ENCODE results near the gene IL1RL2.
A peak's percentile ranks its signal among the peaks of the same experiment; 100 is the strongest.

The IL1RL2 gene

DNA sequence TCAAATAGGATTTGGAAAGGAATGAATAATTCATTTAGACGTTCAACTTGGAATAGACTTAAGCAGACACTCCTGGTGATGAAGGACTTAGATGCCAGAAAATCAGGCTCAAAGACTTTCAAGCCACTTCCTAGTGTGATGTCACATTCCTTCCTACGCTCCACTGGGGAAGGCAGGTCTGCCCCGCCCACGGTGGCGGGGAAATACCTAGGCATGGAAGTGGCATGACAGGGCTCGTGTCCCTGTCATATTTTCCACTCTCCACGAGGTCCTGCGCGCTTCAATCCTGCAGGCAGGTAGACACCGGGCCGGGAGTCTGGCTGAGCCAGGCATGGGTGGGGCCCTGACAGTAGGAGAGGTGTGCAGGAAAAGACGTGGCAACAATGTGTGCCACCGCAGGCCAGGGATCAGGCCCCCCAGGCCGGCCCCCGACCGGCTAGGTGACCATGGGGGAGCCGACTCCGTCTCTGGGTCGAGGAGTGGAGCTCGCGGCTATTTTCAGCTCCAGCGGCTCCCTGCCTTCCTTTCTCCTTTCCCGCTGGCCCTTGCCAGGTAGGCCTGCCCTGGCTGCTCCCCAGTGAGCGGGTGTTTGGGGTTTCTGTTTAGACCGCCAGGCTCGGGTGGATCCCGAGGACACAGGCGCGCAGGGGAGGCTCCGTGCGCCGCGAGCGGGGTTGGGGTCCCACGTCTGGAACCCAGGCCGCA lies at the start of gene IL1RL2:
Gene IL1RL2 (plus strand): TSS at position 233 of the 705 bp plus-strand sequence. CDS start 845 bp downstream, outside the sequence.
- no peaks in the 10 kb centered on the region for H3K9me3 ChIP-seq (ENCODE audit: control insufficient read depth, low read length)
- H3K4me3 ChIP-seq (ENCODE audit: low read length): peak within 1 kb of the TSS; percentile 82
- H3K36me3 ChIP-seq (ENCODE audit: control insufficient read depth, insufficient read depth, low read length, severe bottlenecking): no peaks in the 10 kb centered on the region
- peaks cover 14% of the 10 kb centered on the region for H3K4me1 ChIP-seq (ENCODE audit: control insufficient read depth, insufficient read depth, low read length)
- H3K27me3 ChIP-seq (replicated peaks; ENCODE audit: control insufficient read depth, insufficient read depth, low read length): no peaks in the 10 kb centered on the region
- peak within 1 kb of the TSS; percentile 82 for H3K9ac ChIP-seq (ENCODE audit: low read length)
- DNase-seq (ENCODE audit: low read depth): no peak

DNA sequence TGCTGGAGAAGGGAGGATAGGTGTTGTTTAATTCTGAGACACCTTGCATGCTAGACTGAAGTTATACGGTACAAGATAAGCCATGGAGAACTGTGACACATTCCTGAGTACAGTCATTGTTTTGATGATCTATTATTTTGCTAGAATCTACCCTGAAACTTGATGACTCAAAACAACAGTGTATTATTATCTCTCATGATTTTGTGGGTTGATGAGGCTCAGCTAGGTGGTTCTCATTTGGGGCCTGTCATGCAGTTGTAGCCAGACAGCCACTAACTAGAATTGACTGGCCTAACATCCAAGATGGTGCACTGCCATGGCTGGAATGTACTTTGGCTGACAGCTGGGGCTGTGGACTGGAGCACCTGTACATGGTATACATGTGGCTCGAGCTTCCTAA lies 49.7 kb upstream of the IL1RL2 start:
- H3K4me3 ChIP-seq (ENCODE audit: low read length): no peak overlapping the region
- no peaks in the 10 kb centered on the region for H3K9me3 ChIP-seq (ENCODE audit: control insufficient read depth, low read length)
- H3K4me1 ChIP-seq (ENCODE audit: control insufficient read depth, insufficient read depth, low read length): peaks cover 30% of the 10 kb centered on the region
- DNase-seq (ENCODE audit: low read depth): no peak
- H3K27me3 ChIP-seq (replicated peaks; ENCODE audit: control insufficient read depth, insufficient read depth, low read length): no peaks in the 10 kb centered on the region
- no peak overlapping the region for H3K9ac ChIP-seq (ENCODE audit: low read length)
- H3K36me3 ChIP-seq (ENCODE audit: control insufficient read depth, insufficient read depth, low read length, severe bottlenecking): peaks cover 3% of the 10 kb centered on the region

DNA sequence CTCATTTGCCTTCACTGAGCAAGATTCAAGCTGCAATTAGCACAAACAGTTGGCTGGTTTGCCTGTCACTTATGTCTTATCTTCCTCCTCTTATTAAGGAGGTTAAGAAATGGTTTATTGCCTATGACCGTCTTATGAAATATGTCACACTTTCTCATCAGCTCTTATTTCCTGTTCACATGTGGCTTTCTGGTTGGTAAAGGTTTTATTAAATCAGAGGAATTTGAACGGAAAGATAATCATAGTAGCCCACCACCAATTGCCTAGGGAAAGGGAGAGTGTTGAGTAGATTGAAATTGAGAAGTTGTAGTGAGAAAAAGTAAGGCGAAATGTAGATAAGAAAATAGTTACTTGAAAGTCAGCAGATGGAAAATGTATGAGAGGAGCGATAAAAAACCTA lies 48.5 kb upstream of the IL1RL2 start:
- Histone ChIP-seq H3K9ac (ENCODE audit: low read length) (no peak overlapping the region), H3K4me1 (ENCODE audit: control insufficient read depth, insufficient read depth, low read length) (peaks cover 31% of the 10 kb centered on the region)
- DNase-seq (ENCODE audit: low read depth): no peak

DNA sequence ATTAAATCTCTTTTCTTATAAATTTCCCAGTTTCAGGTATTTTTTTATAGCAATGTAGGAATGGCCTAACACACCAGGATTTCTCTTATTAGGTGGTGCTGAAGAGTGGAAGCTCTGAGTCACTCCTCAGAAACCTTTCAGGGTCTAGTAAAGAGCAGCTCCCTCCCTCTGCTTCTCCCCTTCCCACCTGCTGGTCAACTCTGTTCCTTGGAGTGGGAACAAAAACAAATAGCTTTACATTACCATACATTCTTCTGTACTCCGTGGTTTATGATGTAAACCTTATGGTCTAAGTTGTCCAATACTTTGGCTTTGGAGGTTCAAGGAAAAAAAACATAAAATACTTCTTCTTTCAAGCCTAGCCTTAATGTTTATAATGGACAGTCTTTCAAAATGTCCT lies 47.0 kb upstream of the IL1RL2 start:
- H3K4me1 ChIP-seq (ENCODE audit: control insufficient read depth, insufficient read depth, low read length): peaks cover 36% of the 10 kb centered on the region
- no peaks in the 10 kb centered on the region for H3K27me3 ChIP-seq (replicated peaks; ENCODE audit: control insufficient read depth, insufficient read depth, low read length)
- H3K9me3 ChIP-seq (ENCODE audit: control insufficient read depth, low read length): no peaks in the 10 kb centered on the region
- peak; percentile 22 for DNase-seq (ENCODE audit: low read depth)
- peaks cover 5% of the 10 kb centered on the region for H3K36me3 ChIP-seq (ENCODE audit: control insufficient read depth, insufficient read depth, low read length, severe bottlenecking)
- H3K9ac ChIP-seq (ENCODE audit: low read length): no peak overlapping the region
- no peak overlapping the region for H3K4me3 ChIP-seq (ENCODE audit: low read length)

More for the DNA sequence above, 48.5 kb upstream of the IL1RL2 start:
- H3K36me3 ChIP-seq (ENCODE audit: control insufficient read depth, insufficient read depth, low read length, severe bottlenecking): peaks cover 3% of the 10 kb centered on the region
- H3K9me3 ChIP-seq (ENCODE audit: control insufficient read depth, low read length): no peaks in the 10 kb centered on the region
- H3K27me3 ChIP-seq (replicated peaks; ENCODE audit: control insufficient read depth, insufficient read depth, low read length): no peaks in the 10 kb centered on the region
- H3K4me3 ChIP-seq (ENCODE audit: low read length): no peak overlapping the region

DNA sequence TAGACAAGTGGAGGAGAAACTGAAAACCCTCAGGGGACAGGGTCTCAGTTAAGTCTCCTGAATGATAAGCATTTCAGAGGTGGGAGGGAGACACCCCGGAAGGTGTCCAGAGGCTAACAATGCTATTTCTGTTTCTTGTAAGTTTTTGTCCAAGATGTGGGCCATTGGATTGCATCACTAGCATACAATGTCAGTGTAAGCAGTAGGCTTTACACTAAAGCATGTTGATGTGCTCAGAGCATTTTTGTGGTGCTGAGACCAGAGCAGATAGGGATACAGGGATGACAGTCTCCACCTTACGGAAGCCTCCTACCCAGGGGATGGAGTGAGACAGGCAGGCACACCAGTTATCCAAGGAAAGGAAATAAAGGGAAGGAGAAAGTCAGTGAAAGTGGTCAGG lies 46.4 kb upstream of the IL1RL2 start:
- Histone ChIP-seq H3K9me3 (ENCODE audit: control insufficient read depth, low read length) (peaks cover 5% of the 10 kb centered on the region), H3K27me3 (replicated peaks; ENCODE audit: control insufficient read depth, insufficient read depth, low read length) (no peaks in the 10 kb centered on the region), H3K4me1 (ENCODE audit: control insufficient read depth, insufficient read depth, low read length) (peaks cover 41% of the 10 kb centered on the region), H3K36me3 (ENCODE audit: control insufficient read depth, insufficient read depth, low read length, severe bottlenecking) (peaks cover 10% of the 10 kb centered on the region), H3K4me3 (ENCODE audit: low read length) (no peak overlapping the region), H3K9ac (ENCODE audit: low read length) (no peak overlapping the region)
- DNase-seq (ENCODE audit: low read depth): peak; percentile 20

DNA sequence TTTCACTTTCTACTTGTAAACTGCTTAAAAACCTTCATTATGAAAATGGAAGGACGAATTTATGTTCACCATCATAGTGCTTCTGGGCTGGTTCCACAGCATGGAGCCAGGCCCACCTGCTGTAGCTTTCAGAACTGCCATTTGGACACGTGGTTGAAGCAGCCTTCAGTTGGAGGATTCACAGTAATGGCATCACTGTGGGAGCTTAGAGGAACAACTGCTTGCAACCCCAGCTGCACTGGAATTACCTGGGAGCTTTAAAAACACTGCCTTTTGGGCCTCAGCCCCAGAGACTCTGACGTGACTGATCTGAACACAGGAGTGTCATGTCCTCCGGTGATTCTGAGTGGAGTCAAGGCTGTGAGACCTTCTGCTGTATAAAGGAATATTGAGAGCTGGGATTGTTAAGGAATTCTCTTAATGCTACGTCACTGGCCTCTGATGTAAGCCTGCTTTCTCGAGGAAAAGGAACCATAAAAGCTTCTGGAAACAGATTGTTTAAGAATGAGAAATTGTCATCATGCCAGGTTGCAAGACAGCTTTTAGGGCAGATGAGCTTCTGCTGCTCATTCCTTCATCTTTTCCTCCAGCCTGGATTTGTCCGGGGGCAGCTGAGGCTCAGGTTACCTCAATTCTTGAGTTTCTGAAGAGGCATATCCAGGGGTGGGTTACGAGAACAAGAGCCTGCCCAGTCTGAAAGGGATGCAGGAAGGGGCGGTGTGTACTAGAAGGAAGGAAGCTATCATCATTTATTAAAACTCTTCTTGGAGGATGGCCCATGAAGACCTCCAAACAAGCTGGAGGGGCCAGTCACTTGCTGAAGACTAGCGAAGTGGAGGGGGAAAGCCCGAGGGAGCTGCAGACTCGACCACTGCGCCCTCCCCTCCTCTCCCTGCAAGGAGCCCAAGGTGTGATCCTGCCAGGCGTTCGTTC lies 45.5 kb upstream of the IL1RL2 start:
- H3K4me3 ChIP-seq (ENCODE audit: low read length): peak overlapping the region; percentile 85
- DNase-seq (ENCODE audit: low read depth): peak; percentile 84
- peak overlapping the region; percentile 99 for H3K9ac ChIP-seq (ENCODE audit: low read length)
- peaks cover 19% of the 10 kb centered on the region for H3K36me3 ChIP-seq (ENCODE audit: control insufficient read depth, insufficient read depth, low read length, severe bottlenecking)
- peaks cover 47% of the 10 kb centered on the region for H3K4me1 ChIP-seq (ENCODE audit: control insufficient read depth, insufficient read depth, low read length)
- H3K9me3 ChIP-seq (ENCODE audit: control insufficient read depth, low read length): peaks cover 14% of the 10 kb centered on the region
- H3K27me3 ChIP-seq (replicated peaks; ENCODE audit: control insufficient read depth, insufficient read depth, low read length): no peaks in the 10 kb centered on the region

DNA sequence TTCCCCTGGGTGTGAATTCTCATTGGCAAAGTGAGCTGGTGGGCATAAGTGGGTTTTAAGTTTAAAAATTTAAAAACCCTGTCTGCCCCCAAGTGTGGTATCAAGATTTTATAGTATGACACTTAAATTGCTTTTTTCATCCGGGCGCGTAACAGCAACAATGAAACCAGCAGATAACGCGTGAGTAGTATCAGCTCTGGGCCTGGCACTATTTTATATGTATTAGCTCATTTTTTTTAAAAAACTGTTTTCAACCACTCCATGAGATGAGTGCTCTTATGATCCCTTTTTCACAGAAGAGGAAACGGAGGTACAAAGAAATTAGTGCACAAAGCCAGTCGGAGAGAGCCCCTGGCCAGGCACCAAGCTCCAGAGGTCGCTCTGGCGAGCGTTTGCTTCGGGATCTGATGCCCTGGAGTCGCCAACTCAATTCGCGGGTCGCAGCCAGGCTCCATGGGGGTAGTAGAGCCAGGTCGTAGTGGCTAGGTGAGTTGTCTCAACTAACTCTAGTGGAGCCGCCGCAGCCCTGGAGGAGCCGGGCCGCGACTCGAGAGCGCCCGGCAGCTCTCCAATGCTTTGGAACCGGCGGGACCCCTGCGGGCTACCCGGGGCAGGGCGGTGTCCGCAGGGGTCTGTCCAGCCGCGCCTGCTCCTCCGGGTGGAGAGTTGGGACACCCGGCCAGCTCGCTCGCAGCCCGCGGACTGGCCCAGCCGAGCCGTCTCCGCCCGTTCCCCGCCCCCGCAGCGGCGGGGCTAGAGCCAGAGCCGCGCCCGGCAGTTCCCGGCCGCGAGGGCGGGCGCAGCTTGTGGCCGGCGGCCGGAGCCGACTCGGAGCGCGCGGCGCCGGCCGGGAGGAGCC lies 44.6 kb upstream of the IL1RL2 start, which contains the start of gene IL1R1:
Gene IL1R1 (plus strand): TSS at position 777 of the 859 bp plus-strand sequence. CDS start 14,979 bp downstream, outside the sequence.
- H3K9me3 ChIP-seq (ENCODE audit: control insufficient read depth, low read length): peaks cover 23% of the 10 kb centered on the region
- H3K9ac ChIP-seq (ENCODE audit: low read length): peak within 1 kb of the TSS; percentile 99
- DNase-seq (ENCODE audit: low read depth): peak; percentile 93
- peaks cover 52% of the 10 kb centered on the region for H3K4me1 ChIP-seq (ENCODE audit: control insufficient read depth, insufficient read depth, low read length)
- peaks cover 28% of the 10 kb centered on the region for H3K36me3 ChIP-seq (ENCODE audit: control insufficient read depth, insufficient read depth, low read length, severe bottlenecking)
- peak within 1 kb of the TSS; percentile 97 for H3K4me3 ChIP-seq (ENCODE audit: low read length)
- no peaks in the 10 kb centered on the region for H3K27me3 ChIP-seq (replicated peaks; ENCODE audit: control insufficient read depth, insufficient read depth, low read length)

DNA sequence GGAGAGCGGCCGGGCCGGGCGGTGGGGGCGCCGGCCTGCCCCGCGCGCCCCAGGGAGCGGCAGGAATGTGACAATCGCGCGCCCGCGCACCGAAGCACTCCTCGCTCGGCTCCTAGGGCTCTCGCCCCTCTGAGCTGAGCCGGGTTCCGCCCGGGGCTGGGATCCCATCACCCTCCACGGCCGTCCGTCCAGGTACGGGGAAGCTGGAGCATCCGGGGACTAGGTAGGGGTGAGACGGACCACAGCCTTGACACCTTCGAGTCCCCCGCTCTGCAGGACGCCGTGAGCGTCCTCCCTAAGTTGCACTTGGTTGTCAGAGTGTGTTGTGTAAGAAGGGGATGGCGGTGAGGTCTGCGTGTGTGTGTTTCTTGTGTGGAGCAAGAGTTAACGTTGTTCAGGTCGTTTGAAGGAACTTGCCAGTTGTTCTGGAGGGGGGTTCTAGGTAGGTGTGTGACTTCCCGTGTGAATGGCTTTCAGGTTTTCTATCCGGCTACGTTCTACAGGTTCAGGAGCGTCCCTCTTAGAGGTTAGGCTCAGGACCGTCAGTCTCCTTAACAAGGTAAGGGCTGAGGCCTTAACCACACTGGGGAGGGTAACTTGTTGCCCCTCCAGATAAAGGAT lies 43.9 kb upstream of the IL1RL2 start:
- Histone ChIP-seq H3K9me3 (ENCODE audit: control insufficient read depth, low read length) (peaks cover 27% of the 10 kb centered on the region), H3K4me1 (ENCODE audit: control insufficient read depth, insufficient read depth, low read length) (peaks cover 52% of the 10 kb centered on the region), H3K4me3 (ENCODE audit: low read length) (peak overlapping the region; percentile 97), H3K36me3 (ENCODE audit: control insufficient read depth, insufficient read depth, low read length, severe bottlenecking) (peaks cover 31% of the 10 kb centered on the region), H3K9ac (ENCODE audit: low read length) (peak overlapping the region; percentile 99), H3K27me3 (replicated peaks; ENCODE audit: control insufficient read depth, insufficient read depth, low read length) (no peaks in the 10 kb centered on the region)
- peak; percentile 53 for DNase-seq (ENCODE audit: low read depth)

DNA sequence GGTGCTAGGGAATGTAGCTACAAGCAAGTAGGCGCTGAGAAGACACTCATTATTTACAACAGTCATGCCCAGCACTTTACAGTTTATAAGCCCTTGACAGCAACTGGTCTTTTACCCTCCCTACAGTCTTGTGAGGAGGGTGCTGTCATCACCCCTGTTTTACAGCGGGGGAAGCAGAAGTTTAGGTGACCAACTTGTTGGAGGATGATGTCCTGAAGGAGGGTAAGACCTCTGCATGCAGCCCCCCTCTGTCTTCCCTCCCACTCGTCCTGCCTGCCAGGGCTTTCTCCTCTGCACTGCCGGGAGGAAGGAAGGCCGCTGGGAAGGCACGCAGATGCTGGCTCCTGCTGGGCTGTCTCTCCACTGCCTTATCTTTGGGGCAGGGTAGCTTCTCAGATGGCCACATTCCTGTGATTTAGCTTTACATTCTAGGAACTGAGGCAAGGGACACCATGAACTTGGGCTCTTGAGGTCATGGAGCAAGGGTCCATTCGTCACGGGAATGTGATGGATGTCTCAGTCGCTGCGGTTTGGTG lies 43.3 kb upstream of the IL1RL2 start:
- Histone ChIP-seq H3K4me3 (ENCODE audit: low read length) (peak overlapping the region; percentile 97), H3K9me3 (ENCODE audit: control insufficient read depth, low read length) (peaks cover 27% of the 10 kb centered on the region), H3K36me3 (ENCODE audit: control insufficient read depth, insufficient read depth, low read length, severe bottlenecking) (peaks cover 31% of the 10 kb centered on the region), H3K27me3 (replicated peaks; ENCODE audit: control insufficient read depth, insufficient read depth, low read length) (no peaks in the 10 kb centered on the region), H3K9ac (ENCODE audit: low read length) (peak overlapping the region; percentile 99), H3K4me1 (ENCODE audit: control insufficient read depth, insufficient read depth, low read length) (peaks cover 51% of the 10 kb centered on the region)
- peak; percentile 22 for DNase-seq (ENCODE audit: low read depth)

DNA sequence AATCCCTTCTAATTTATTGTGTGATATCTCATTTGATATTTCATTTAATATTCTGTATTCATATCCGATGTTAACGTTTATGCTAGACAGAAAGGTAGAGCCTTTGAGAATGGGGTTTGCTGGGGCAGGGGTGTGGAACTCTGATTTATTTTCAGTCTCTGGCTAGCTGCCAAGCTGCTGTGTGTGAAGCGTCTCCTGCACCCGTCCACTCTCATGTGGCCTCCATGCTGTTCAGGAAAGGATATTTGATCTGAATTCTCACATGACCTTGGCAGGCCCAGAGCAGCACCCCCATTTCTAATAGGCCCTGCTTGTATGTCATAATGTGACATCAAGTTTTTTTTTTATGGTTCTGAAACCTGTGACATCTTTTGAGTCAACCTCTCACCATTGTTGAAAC lies 42.7 kb upstream of the IL1RL2 start:
- Histone ChIP-seq H3K27me3 (replicated peaks; ENCODE audit: control insufficient read depth, insufficient read depth, low read length) (no peaks in the 10 kb centered on the region), H3K36me3 (ENCODE audit: control insufficient read depth, insufficient read depth, low read length, severe bottlenecking) (peaks cover 35% of the 10 kb centered on the region), H3K4me3 (ENCODE audit: low read length) (peak overlapping the region; percentile 97), H3K4me1 (ENCODE audit: control insufficient read depth, insufficient read depth, low read length) (peaks cover 57% of the 10 kb centered on the region), H3K9me3 (ENCODE audit: control insufficient read depth, low read length) (peaks cover 27% of the 10 kb centered on the region), H3K9ac (ENCODE audit: low read length) (peak overlapping the region; percentile 99)
- DNase-seq (ENCODE audit: low read depth): peak; percentile 18

Measured in adipocyte (in vitro differentiated cells).